Mucosa of gallbladder (tissue), 1 donor: Measurements from ENCODE around the gene FAM171A1. TPM values are rescaled to one million over a fixed set of nuclear protein-coding genes. Genes with fewer than 3 reads are reported as not detected.
"Not testable (repeated sequence)": the region's sequence is repeated elsewhere in the genome, so short reads cannot be mapped to it uniquely, and the experiment has no call there.

Experiments used
- DNase-seq: peaks from one replicate; pipeline ENCODE4 v3.0.0-alpha.2; 2020; ENCODE audit warnings: low spot score
- total RNA-seq: library from RNA; stranded (reverse); gene quantifications from one replicate; pipeline ENCODE4 v1.2.1, GENCODE V29; 2021
- donor health status: DM: no; HTN: no; CAD: no.

The FAM171A1 gene
- total RNA-seq, 1 donor from 2014 or later: 73.9 TPM

DNA sequence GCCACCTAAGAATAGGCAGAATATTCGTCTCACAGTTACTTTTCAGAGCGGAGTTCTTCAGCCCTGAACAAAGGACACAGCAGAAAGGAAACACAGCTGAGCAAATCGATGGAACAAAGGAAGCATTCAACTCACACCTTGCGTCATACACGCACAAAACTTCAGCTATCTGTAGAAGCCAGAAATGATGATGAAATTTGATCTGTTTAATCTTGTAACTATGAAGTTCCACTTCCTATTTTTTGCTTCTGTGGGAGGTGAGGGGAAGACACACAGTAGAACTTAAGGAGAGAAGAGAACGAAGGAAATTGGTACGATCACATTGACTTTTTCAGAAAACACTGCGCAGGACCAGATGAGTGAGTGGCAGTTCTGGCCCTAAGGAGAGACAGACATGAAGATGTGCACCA is 26.2 kb downstream of the FAM171A1 start:
- no peak for DNase-seq

DNA sequence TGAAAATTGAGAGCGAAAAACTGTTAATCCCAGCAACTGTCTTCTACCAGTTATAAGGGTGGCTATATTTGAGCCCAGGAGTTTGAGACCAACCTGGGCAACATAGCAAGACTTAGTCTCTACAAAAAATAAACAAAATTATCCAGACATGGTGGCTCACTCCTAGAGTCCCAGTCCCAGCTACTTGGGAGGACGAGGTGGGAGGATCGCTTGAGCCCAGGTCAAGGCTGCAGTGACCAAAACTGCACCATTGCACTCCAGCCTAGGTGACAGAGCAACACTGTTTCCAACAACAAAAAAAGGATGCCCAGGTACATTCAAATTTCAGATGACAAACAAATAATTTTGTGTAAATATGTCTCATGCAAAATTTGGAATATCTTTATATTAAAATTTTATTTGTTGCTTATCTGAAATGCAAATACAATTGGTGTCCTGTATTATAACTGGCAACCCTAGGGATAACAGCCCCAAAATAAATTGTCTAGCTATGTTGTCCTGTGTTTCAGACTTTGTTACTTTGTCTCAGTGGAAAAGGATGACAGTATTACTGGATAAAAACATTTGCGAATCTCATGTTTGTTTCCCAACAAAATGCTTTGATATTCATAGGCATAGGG is 26.7 kb downstream of the FAM171A1 start:
- no peak for DNase-seq

DNA sequence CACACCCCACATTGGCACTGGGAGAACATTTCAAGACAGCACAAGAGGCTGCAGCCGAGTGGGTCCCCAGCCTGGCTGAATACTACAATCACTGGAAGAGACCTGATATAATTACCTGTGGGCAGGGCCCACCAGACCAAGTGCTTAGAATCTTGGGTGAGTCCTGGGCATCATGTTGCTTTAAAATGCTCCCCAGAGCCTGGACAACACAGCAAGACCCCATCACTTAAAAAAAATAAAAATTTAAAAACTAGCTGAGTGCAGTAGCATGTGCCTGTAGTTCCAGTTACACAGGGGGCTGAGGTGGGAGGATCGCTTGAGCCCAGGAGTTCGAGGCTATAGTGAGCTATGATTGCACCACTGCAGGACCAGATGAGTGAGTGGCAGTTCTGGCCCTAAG is 28.1 kb downstream of the FAM171A1 start:
- DNase-seq: no peak

DNA sequence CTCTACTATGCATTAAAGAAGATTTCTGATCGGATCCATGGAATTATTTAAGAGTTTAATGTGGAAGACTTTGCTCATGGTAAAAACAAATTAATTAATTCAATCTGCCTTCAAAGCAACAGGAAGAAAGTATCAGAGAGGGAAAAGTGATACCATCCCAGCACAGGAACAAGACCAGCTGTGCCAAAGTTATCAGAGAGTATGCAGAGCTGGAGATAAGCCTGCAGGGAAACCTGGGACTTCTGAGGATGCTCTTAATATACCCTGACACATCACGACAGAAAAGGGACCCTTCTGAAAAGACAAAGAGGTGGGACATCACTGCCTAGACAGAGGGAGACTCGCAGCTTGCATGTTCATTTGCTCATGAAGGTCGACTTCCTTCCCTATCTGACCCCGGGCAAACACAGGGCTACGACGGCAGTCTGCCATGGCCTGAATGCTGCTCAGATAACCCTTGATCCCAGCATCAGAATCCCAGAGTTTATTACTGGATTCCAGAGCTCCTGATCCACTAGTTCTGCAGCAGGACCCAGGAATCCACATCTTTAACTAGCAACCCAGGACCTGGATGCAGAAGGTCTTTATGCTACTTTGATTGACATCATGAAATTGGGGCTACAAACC is 29.5 kb downstream of the FAM171A1 start:
- DNase-seq: no peak

DNA sequence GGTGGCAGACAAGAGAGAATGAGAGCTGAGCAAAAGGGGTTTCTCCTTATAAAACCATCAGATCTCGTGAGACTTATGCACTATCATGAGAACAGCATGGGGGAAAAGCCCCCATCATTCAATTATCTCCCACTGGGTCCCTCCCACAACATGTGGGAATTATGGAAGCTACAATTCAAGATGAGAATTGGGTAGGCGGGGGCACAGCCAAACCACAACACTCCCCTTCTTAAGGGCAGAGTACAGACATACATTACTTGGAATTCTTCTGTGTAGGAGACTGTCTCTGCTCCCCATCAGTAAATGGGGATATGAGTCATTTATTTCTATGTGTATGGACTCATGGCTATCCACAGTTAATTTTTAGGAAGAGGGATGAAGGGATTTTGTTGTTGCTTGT is 31.2 kb downstream of the FAM171A1 start:
- DNase-seq: no peak

DNA sequence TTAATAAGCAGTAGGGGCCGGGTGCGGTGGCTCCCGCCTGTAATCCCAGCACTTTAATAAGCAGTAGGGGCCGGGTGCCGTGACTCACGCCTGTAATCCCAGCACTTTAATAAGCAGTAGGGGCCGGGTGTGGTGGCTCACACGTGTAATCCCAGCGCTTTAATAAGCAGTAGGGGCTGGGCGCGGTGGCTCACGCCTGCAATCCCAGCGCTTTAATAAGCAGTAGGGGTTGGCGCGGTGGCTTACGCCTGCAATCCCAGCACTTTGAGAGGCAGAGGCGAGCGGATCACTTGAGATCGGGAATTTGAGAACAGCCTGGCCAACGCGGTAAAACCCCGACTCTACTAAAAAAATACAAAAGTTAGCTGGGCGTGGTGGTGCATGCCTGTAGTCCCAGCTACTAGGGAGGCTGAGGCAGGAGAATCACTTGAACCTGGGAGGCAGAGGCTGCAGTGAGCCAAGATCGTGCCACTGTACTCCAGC is 33.6 kb downstream of the FAM171A1 start:
- not testable (repeated sequence) for DNase-seq

DNA sequence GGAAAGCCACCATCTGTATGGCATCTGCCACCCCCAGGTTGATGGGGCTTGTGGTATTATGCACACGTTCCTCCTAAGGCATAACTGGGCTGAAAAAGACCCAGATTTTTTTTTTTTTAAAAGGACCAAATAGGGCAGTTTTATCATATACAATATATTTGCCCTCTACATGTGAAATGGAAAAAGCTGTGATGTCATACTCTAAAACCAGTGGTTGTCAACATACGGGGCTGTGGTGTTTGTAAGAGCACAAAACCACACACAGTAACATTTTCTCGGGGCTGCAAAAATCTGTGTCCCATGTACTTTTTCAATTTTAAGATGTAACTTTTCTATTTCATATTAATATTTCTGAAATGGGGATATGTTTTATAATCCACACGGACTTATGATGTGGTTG is 34.9 kb downstream of the FAM171A1 start:
- no peak for DNase-seq

DNA sequence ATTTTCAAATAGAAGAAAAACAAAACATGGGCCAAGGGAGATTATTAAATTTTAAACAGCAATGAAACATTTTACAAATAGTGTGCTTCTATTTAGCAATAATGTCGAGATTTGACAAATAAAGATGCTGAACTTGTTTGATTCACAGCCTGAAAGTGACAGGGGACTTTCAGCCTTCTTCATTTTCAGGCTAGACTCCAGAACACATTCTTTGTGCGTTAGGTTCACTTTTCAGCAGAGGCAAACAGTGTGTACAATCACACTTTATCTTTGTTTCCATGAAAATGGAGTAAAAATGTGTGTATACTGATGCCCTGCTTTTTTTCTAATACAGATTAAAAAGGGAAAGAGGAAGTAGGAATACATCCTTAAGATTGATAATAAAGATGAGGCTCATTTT is 35.6 kb downstream of the FAM171A1 start:
- no peak for DNase-seq

DNA sequence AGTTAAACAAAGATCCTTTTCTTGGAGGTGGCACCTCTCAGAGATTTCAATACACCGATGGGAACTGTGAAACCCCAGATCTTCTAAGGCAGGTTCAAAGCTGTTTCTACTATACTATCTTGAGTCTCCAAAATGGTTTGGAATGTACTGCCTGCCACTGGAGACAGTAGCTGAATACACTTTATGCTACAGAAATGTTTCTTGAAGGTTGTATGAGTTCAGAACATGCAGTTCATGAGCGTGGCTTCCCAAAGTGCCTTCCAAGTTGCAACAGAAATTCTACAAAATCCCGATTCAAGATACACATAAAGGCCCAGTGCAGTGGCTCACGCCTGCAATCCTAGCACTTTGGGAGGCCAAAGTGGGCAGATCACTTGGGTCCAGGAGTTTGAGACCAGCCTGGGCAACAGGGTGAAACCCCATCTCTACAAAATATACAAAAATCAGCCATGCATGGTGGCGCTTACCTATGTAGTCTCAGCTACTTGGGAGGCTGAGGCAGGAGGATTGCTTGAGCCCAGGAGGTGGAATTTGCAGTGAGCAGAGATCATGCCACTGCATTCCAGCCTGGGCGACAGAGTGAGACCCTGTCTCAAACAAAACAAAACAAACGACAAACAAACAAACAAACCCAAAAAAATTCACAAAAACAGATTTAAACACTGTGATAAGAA is 36.3 kb downstream of the FAM171A1 start:
- no peak for DNase-seq

DNA sequence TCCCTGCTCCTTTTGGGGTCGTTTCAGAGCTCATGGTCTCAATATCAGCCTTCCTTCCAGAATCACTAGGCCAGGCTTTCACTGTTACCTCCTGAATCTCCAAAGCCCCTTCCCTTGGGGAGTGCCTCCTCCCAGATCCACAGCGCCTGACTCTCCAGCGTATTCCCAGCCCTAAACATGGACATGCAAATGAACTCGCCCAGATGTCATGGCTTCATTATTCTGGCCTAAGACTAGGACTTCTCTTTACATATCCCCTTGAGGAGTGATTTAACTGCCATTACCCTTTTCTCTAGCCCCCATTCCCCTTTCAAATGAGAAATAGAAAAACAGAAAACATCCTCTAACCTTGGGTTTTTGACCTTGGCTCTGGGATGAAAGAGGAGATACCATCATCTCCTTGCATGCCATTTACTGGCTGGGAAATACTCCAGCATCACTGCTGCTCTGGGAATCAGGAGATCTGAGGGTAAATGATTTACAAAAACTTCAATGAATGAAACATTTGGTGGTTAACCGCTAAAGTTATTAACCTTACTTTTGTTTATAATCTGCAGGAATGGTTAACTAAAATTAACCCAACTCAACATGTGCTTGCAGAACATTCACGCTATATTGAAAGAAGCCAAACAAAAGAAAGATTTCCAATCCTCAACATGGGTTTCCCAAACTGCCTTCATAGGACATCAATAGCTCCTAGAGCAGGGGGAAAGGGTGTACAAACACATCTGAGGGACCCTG is 37.0 kb downstream of the FAM171A1 start:
- peak; percentile 56 for DNase-seq

DNA sequence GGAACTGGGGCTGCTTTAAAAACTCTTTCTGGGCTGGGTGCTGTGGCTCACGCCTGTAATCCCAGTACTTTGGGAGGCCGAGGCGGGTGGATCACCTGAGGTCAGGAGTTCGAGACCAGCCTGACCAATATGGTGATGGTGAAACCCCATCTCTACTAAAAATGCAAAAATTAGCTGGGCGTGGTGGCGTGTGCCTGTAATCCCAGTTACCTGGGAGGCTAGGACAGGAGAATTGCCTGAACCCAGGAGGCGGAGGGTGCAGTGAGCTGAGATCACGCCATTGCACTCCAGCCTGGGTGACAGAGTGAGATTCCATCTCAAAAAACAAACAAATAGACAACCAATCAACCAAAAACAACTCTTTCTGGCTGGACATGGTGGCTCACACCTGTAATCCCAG is 37.9 kb downstream of the FAM171A1 start:
- DNase-seq: not testable (repeated sequence)

DNA sequence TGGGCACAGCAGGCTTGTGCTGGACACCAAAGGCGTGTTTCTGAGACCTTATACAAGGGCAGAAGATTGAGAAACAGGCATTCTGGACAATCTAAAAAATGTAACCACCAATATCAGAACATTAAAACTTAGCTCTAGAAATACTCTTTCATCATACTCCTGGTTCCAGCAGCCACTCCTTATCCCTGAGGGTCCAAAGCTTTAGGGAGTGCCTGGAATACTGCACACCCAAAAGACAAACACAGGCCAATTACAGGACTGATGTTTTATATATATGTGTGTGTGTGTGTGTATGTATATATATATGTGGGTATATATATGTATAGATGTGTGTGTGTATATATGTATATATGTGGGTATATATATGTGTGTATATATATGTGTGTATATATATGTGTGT is 39.6 kb downstream of the FAM171A1 start:
- DNase-seq: no peak

DNA sequence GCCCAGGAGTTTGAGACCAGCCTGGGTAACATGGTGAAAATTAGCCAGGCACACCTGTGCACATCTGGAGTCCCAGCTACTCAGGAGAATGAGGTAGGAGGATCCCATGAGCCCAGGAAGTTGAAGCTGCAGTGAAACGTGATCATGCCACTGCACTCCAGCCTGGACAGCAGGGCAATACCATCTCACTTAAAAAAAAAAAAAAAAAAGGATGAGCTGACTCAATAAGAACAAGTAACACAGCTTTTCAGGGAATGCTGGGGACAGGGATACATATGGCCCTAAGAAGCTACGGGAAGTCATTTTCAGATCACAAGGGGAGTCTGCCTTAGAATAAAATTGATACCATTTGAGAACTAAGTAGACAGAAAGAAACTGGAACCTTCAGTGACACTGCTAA is 41.7 kb downstream of the FAM171A1 start:
- no peak for DNase-seq

DNA sequence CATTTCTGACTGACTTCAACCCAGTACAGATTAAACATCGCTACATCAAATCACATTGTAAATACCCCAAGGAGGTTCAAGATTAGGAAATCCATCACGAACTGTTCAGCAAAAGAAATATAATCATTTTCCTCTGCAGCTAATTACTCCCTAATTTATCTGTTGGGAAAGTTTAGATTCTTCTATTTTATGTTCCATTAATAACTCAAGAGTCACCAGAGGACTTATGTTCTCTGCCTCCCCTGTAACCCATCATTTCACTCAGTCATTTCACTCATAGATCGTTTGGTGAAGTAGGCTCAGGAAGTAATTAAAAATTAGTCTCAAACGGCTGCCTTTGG is 45.2 kb downstream of the FAM171A1 start:
- no peak for DNase-seq

DNA sequence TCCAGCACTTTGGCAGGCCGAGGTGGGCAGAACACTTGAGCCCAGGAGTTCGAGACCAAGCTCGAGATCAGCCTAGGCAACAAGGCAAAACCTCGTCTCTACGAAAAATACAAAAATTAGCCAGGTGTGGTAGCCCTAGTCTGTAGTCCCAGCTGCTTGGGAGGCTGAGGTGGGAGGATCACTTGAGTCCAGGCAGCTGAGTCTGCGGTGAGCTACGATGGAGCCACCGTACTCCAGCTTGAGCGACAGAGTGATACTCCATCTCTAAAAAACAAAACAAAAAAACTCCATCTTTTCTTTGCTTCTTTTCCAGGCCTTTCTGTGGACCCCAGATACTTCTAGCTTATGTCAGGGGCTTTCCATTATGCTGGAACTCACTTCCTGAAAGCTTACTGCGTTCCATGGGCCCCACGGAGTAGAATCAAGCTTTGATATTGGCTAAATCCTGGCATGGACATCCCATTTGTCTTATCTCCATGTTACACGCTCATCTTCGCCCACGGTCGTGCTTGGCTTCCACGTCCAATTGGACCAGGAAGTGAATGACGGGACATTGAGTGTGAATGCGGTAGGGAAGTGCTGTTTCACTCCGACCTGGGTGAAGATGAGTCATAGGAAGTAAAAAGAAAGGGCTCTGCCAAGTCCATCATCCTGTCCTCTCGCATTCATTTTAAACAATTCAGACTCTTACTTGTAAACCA is 45.7 kb downstream of the FAM171A1 start:
- peak; percentile 38 for DNase-seq

DNA sequence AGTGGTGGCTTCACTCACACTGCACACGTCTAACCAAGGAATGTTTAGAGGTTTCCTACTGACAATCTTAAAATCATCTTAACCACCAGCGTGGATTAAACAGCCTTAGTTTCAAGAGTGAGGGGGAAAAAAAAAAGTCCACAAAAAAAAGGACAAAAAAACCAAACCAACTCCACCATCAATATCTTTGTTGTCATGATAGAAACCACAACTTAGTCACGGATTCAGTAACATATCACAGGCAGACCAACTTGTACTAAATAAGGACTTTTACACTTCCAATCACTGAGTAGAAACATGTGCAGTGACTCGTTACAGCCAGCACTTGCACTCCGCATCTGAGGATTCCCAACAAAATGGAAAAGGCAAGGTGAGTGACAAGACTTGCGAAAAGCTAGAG is 46.5 kb downstream of the FAM171A1 start:
- no peak for DNase-seq

DNA sequence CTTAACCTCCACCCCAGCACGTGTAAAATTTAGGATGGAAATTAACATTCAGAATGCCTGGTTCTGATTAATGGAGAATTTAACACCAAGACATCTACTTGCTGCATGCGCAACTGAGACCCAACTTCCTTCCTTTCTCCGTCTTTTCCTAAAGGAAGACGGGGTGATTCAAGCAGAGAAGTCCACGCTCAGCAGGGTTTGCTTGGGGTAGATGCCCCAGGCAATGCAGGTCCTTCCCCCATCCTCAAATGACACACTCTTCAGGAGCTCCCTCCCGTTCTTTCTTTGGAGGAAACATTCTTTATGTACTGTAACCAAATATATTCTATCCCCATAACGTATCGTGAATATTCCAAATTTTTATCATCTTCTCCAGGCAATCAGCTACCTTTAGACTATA is 47.0 kb downstream of the FAM171A1 start:
- no peak for DNase-seq

DNA sequence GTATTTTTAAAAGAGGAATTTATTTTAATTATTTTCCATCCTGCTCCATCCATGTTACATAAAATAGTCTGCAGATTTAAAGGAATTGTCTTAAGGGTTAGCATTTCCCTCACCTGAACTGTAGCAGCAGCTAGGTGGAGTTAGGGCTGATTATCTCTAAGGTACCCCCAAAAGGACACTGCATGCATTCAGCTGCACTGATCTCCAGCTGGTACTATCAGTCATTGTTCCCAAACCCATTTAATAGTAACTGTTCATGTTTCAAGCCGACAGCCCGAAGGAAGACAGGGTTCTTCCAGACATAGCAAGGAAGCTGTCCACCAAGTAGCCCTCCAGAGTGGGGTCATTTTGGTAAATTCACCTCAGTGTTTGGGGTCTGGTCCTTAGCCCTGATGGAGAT is 48.7 kb downstream of the FAM171A1 start:
- no peak for DNase-seq

DNA sequence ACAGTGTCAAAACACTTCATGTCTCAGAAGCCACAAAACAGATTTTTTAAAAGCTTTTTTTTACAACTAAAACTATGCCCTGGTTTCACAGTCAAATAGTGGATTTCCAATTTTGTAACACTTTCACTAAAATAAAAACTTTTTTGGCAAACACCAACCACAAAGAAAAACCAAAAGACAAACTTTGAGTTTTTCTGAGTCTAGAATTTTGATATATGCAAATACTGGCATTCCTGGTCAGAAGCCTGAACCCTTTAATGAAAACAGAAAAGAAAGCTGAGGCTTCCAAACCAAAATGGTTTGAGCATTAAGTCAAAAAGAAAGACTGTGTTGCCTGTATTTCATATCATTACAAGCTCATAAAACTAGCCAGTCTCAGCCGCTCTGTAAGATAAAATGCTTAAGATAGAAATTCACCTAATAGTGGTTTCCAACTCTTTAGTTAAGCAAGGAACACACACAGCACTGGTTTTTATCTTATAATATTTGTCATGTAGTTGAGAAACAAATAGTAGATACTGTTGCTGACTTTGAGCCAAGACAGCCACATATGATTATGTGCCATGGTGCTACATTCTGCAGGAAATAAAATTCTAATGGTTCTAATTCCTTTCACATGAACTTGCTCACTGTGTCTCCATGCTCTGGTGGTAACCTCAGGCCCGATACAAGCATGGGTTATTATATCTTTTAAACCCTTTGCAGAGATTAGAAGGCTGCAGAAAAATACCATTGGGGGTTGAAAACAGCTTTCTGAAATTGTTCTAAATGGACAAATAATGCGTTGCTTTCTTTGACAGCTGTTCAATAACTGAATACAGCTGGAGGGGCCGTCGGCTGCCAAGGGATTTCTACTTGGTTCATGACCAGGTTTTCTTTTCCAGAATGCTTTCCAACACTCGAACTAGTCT is 49.4 kb downstream of the FAM171A1 start:
- no peak for DNase-seq

DNA sequence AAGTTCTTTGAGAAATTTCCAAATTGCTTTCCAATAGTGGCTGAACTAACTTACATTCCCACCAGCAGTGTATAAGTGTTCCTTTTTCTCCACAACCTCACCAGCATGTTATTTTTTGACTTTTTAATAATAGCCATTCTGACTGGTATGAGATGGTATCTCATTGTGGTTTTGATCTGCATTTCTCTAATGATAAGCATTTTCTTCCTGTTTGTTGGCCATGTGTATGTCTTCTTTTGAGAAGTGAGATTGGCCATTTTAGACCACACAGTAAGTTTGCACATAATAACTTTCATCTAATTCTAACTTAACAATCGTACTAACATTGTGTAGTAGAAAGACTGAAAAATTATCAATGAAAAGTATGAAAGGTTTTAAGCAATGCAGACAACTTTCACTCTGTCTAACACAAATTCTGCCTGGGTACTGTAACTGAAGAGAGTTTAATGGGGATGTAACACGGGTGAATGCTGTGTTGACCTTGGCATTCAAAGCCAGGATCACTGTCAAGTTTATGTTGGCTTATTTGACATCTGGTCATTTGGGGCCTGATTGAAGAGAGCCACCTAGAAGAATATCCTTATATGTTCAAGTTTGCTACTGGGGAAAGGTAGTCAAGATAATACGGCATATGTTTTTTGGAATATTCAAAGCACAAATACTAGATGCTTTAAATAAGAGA is 50.4 kb downstream of the FAM171A1 start:
- no peak for DNase-seq
